GM12875 (cell line): Measurements from ENCODE around the gene DNAJC10.

Source experiments
- H3K4me3 ChIP-seq: one replicate; pipeline ENCODE4 v1.5.1; 2011; ENCODE audit warnings: low read depth, low read length, control low read depth
- CTCF ChIP-seq: IDR thresholded peaks from 2 replicates; pipeline ENCODE4 v1.5.1; 2011; ENCODE audit warnings: low read depth, mild to moderate bottlenecking, control low read depth, inconsistent platforms, low read length, moderate library complexity, borderline replicate concordance; ENCODE audit not compliant: insufficient read depth

DNAJC10 gene

DNA sequence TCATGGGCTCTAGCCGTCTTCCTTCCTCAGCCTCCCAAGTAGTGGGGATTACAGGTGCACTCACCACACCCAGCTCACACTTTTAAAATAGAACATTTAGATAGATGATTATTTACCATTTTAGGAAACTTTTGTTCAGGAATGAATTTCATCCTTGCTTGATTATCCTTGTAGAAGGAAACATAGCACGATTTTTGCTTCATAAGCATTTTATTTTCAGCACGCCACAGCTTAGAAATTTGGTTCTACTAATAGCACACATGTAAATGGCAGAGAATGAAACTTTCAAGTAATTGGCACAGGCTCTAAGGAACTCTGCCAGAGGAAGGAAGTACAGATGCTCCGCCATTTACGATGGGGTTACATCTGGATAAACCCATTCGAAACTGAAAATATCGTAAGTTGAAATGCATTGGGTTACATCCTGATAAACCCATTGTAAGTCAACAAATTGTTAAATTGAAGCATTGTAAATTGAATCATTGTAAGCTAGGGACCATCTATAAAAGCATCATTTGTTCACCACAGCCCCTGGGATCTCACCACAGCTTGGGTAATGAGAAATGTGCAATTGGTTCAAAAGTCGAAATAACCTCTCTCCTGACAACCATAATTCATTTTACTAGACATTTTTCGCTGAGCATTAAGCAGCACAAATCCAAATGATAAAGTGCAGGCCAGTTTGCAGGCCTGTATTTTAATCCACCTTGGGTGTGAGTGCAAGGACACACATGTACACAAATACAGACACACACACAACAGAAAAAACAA lies 117.2 kb downstream of the DNAJC10 start:
- H3K4me3 ChIP-seq: no peak overlapping the region
- TF ChIP-seq CTCF: no peak

- no peak for TF ChIP-seq CTCF
- no peak overlapping the region for H3K4me3 ChIP-seq
Measured at GRCh38 chr2:182834293-182834692, 118.2 kb downstream of the DNAJC10 start.

- no peak for TF ChIP-seq CTCF
- H3K4me3 ChIP-seq: no peak overlapping the region
Measured at GRCh38 chr2:182836451-182836850, 120.4 kb downstream of the DNAJC10 start.
